Hepatocyte (in vitro differentiated cells): ENCODE measurements around the gene ADGRF1. TPM values are rescaled to one million over a fixed set of nuclear protein-coding genes. Genes with fewer than 3 reads are reported as not detected.
"Not testable (repeated sequence)": the region's sequence is repeated elsewhere in the genome, so short reads cannot be mapped to it uniquely, and the experiment has no call there.

Experiments
- DNase-seq: peaks from one replicate; pipeline ENCODE4 v3.0.0-alpha.2; 2016; ENCODE audit warnings: low spot score
- H2AFZ ChIP-seq: fragments of 200-600 bp; sonication (generic); 2 replicates; pipeline ENCODE4 v1.6.0; 2016; ENCODE audit warnings: antibody characterized with exemption, mild to moderate bottlenecking
- H3K27ac ChIP-seq: fragments of 200-600 bp; sonication (generic); 2 replicates; pipeline ENCODE4 v1.5.1; 2016; ENCODE audit warnings: mild to moderate bottlenecking
- H3K27me3 ChIP-seq: fragments of 200-600 bp; sonication (generic); 2 replicates; pipeline ENCODE4 v1.6.1; 2016
- H3K36me3 ChIP-seq: fragments of 200-600 bp; sonication (generic); replicated peaks from 2 replicates; pipeline ENCODE4 v1.5.1; 2016; ENCODE audit warnings: low read depth; ENCODE audit not compliant: insufficient read depth
- H3K4me1 ChIP-seq: fragments of 200-600 bp; sonication (generic); 2 replicates; pipeline ENCODE4 v1.5.1; 2016; ENCODE audit warnings: mild to moderate bottlenecking, moderate library complexity; ENCODE audit not compliant: insufficient read depth
- H3K4me2 ChIP-seq: fragments of 200-600 bp; sonication (generic); 2 replicates; pipeline ENCODE4 v1.6.0; 2016
- H3K4me3 ChIP-seq: fragments of 200-600 bp; sonication (generic); 2 replicates; pipeline ENCODE4 v1.5.1; 2016; ENCODE audit warnings: mild to moderate bottlenecking
- H3K79me2 ChIP-seq: fragments of 200-600 bp; sonication (generic); 2 replicates; pipeline ENCODE4 v1.6.0; 2017; ENCODE audit warnings: mild to moderate bottlenecking
- H3K9me2 ChIP-seq: fragments of 200-600 bp; sonication (generic); replicated peaks from 2 replicates; pipeline ENCODE4 v1.6.0; 2017; ENCODE audit warnings: mild to moderate bottlenecking; ENCODE audit not compliant: insufficient read depth
- H3K9me3 ChIP-seq: fragments of 200-600 bp; sonication (generic); 2 replicates; pipeline ENCODE4 v1.5.1; 2016; ENCODE audit warnings: low read depth, mild to moderate bottlenecking
- H4K20me1 ChIP-seq: fragments of 200-600 bp; sonication (generic); 2 replicates; pipeline ENCODE4 v1.6.0; 2016; ENCODE audit warnings: mild to moderate bottlenecking; ENCODE audit not compliant: insufficient read depth, poor library complexity, severe bottlenecking
- EZH2 ChIP-seq: fragments of 200-600 bp; sonication (generic); IDR thresholded peaks from 2 replicates; pipeline ENCODE4 v1.6.1; 2016; ENCODE audit warnings: antibody characterized with exemption, mild to moderate bottlenecking, borderline replicate concordance
- EZH2phosphoT487 ChIP-seq: fragments of 200-600 bp; sonication (generic); IDR thresholded peaks from one replicate; pipeline ENCODE4 v1.6.1; 2018; ENCODE audit warnings: antibody characterized with exemption, mild to moderate bottlenecking, low read depth, moderate library complexity; ENCODE audit not compliant: unreplicated experiment, severe bottlenecking
- WGBS: methylation state at CpG from one replicate; pipeline ENCODE4 v1.1.6; 2016; ENCODE audit warnings: low lambda C conversion rate; ENCODE audit errors: missing lambda C conversion rate; 5-methylcytosine and 5-hydroxymethylcytosine counted together
- polyA plus RNA-seq: library from polyadenylated mRNA; unstranded; fragments of >200 nt; fragmentation: Nextera tagmentation; extraction: Ambion mirVana; gene quantifications from 2 replicates; pipeline ENCODE4 v1.2.1, GENCODE V29; 2016
- total RNA-seq: library from RNA; depleted of rRNA; stranded (reverse); fragments of >200 nt; gene quantifications from 2 replicates; pipeline ENCODE4 v1.2.3, GENCODE V29; 2014
- TF ChIP-seq, protein P1 (sequence below): fragments of 200-600 bp; sonication (generic); IDR thresholded peaks from 2 replicates; pipeline ENCODE4 v1.5.1; 2016; ENCODE audit warnings: antibody characterized with exemption, mild to moderate bottlenecking; ENCODE audit not compliant: poor library complexity

The ADGRF1 gene
- 1.5 and 2.8 TPM in 2 replicates for total RNA-seq
- polyA plus RNA-seq: 0.32 and 1.7 TPM in 2 replicates

DNA sequence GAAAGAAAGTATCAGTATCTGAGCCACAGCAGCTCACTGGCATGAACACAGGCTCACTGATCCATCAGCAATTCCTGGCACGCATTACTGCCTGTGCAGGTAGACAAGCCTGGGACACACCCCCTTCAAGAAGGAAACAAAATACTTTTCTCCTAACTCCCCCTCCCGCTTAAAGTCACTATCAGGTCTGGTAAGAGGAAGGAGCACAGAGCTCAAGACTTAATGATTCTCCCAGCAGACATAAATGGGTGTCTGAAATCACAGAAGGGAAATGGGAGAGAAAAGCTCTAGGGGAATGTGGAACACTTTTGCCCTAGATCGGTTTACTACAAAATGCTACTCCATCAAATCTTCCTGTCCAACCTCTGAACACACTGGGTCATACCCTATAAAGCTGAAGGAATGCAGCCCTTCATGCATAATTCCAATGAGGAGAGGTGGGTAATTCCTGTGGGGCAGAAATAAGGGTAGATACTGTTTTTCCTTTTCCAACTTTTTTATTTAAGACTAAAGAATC, at the start of gene ADGRF1:
ADGRF1 (minus strand) TSS at position 58 of the 517 bp plus-strand sequence. CDS start 13,271 bp downstream, outside the sequence.
- H2AFZ ChIP-seq: no peak within 1 kb of the TSS
- H4K20me1 ChIP-seq: no peaks in the 10 kb centered on the region
- WGBS: 69% methylated on average over 3 of the region's 3 CpGs
- H3K4me2 ChIP-seq: no peak within 1 kb of the TSS
- H3K36me3 ChIP-seq: no peaks in the 10 kb centered on the region
- H3K79me2 ChIP-seq: no peaks in the 10 kb centered on the region
- H3K4me3 ChIP-seq: no peak within 1 kb of the TSS
- H3K4me1 ChIP-seq: peaks cover 5% of the 10 kb centered on the region
- TF ChIP-seq, protein P1, sequence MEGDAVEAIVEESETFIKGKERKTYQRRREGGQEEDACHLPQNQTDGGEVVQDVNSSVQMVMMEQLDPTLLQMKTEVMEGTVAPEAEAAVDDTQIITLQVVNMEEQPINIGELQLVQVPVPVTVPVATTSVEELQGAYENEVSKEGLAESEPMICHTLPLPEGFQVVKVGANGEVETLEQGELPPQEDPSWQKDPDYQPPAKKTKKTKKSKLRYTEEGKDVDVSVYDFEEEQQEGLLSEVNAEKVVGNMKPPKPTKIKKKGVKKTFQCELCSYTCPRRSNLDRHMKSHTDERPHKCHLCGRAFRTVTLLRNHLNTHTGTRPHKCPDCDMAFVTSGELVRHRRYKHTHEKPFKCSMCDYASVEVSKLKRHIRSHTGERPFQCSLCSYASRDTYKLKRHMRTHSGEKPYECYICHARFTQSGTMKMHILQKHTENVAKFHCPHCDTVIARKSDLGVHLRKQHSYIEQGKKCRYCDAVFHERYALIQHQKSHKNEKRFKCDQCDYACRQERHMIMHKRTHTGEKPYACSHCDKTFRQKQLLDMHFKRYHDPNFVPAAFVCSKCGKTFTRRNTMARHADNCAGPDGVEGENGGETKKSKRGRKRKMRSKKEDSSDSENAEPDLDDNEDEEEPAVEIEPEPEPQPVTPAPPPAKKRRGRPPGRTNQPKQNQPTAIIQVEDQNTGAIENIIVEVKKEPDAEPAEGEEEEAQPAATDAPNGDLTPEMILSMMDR: no peak
- TF ChIP-seq EZH2 (no peak), EZH2phosphoT487 (no peak)
- no peaks in the 10 kb centered on the region for H3K9me3 ChIP-seq
- H3K27me3 ChIP-seq: no peaks in the 10 kb centered on the region
- no peaks in the 10 kb centered on the region for H3K9me2 ChIP-seq
- DNase-seq: peak; percentile 33
- peak within 1 kb of the TSS; percentile 16 for H3K27ac ChIP-seq

DNA sequence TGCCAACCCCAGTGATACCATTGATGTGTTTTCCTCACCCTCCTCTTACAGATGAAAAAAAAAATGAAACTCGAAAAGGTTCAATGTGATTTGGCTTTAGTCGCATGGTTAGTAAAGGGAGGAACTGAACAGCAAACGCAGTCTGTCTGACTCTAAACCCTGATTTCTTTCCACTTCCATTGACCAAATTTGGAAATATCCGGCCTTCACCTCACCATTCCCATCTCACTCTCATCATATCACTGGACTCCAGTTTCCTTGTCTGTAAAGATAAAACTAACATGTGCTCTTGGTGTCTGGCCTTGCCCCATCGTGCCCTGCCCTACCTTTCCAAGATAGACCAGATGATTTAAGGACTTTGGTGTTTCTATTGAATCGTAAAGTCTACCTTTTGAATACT, 48.7 kb upstream of the ADGRF1 start:
- no peaks in the 10 kb centered on the region for H3K9me2 ChIP-seq
- H4K20me1 ChIP-seq: no peaks in the 10 kb centered on the region
- no peak for DNase-seq
- no peaks in the 10 kb centered on the region for H3K36me3 ChIP-seq
- H3K4me3 ChIP-seq: no peak overlapping the region
- no peak overlapping the region for H2AFZ ChIP-seq
- 87% methylated on average over 6 of the region's 6 CpGs for WGBS
- H3K9me3 ChIP-seq: no peaks in the 10 kb centered on the region
- no peak overlapping the region for H3K27ac ChIP-seq
- H3K27me3 ChIP-seq: no peaks in the 10 kb centered on the region
- peaks cover 8% of the 10 kb centered on the region for H3K4me1 ChIP-seq
- no peaks in the 10 kb centered on the region for H3K79me2 ChIP-seq
- TF ChIP-seq, protein P1: no peak
- TF ChIP-seq EZH2: no peak
- no peak for TF ChIP-seq EZH2phosphoT487
- no peak overlapping the region for H3K4me2 ChIP-seq

DNA sequence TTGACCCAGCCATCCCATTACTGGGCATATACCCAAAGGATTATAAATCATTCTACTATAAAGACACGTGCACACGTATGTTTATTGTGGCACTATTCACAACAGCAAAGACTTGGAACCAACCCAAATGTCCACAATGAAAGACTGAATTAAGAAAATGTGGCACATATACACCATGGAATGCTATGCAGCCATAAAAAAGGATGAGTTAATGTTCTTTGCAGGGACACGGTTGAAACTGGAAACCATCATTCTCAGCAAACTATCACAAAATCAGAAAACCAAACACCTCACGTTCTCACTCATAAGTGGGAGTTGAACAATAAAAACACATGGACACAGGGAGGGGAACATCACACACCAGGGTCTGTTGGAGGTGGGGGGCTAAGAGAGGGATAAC, 47.3 kb upstream of the ADGRF1 start:
- H3K9me3 ChIP-seq, H3K27me3 ChIP-seq, H4K20me1 ChIP-seq, H3K79me2 ChIP-seq, H2AFZ ChIP-seq, H3K9me2 ChIP-seq, DNase-seq, H3K4me1 ChIP-seq, H3K36me3 ChIP-seq, H3K4me2 ChIP-seq, H3K27ac ChIP-seq, H3K4me3 ChIP-seq: not testable (repeated sequence)
- 92% methylated on average over 4 of the region's 4 CpGs for WGBS

DNA sequence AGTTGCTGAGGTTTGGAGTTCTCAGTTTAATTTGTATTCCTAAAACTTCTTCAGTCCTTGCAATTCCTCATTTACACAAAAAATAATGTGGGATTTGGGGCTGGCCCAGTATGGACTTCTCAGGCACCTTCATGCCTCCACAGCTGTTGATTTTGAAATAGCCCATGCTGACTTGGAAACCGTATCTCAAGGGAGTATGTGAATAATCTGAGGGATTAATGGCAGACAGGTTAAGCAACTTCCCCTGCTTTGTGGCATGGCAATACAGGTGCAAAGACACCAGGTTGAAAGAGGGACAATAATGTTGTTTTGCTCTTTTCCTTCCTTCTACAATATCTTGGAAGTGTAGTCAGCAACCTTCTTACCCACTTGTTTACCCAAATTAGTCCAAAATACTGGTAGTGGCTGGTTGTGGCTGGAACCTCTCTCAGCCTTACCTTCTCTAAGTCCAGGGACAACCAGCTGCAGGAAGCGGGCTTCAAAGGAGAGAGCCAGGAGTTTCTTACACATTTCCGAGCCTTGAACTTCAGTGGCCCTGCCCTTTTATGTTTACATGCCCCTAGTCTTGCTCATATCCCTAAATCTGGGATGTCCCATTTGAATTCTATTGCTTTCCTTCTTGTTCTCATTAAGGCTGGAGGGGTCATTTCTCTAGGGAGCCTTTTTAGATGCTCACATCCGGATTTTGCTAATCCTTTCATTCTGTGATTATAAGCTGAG, 44.1 kb upstream of the ADGRF1 start:
- TF ChIP-seq, protein P1: no peak
- TF ChIP-seq EZH2: no peak
- TF ChIP-seq EZH2phosphoT487: no peak
- WGBS: 73% methylated on average over 4 of the region's 4 CpGs

More for the DNA sequence above, 44.1 kb upstream of the ADGRF1 start:
- DNase-seq: no peak
- Histone ChIP-seq H3K4me2 (no peak overlapping the region), H2AFZ (no peak overlapping the region), H3K4me1 (peaks cover 13% of the 10 kb centered on the region), H3K4me3 (no peak overlapping the region), H3K27ac (no peak overlapping the region), H3K36me3 (no peaks in the 10 kb centered on the region), H3K79me2 (no peaks in the 10 kb centered on the region), H4K20me1 (no peaks in the 10 kb centered on the region), H3K9me3 (no peaks in the 10 kb centered on the region), H3K27me3 (no peaks in the 10 kb centered on the region), H3K9me2 (no peaks in the 10 kb centered on the region)
